ENCODE data around the gene AIM2.

The AIM2 gene

GRCh38 chr1:159014003-159014571 lies 62.5 kb downstream of the AIM2 start:
- no peak for DNase-seq

GRCh38 chr1:159012495-159012894 lies 64.1 kb downstream of the AIM2 start:
- peak; percentile 87 for DNase-seq
